HFF-Myc (cell line): ENCODE measurements around the gene DGCR2.

Source experiments
- DNase-seq: peaks from one replicate; pipeline ENCODE4 v3.0.0-alpha.2; 2011; ENCODE audit warnings: low read depth; ENCODE audit errors: extremely low read depth
- H3K4me3 ChIP-seq: replicated peaks from 2 replicates; pipeline ENCODE4 v1.5.1; 2011; ENCODE audit warnings: low read depth, mild to moderate bottlenecking, control low read depth, low read length
- CTCF ChIP-seq: IDR thresholded peaks from 2 replicates; pipeline ENCODE4 v1.5.1; 2012; ENCODE audit warnings: mild to moderate bottlenecking, low read depth, low read length, control low read depth; ENCODE audit errors: missing control alignments

The DGCR2 gene

GRCh38 chr22:19096555-19096954, 25.7 kb downstream of the DGCR2 start:
- no peak for DNase-seq
- no peak for TF ChIP-seq CTCF
- H3K4me3 ChIP-seq = no peak overlapping the region

- TF ChIP-seq CTCF = no peak
- H3K4me3 ChIP-seq = no peak overlapping the region
- DNase-seq = no peak
These were observed 27.7 kb downstream of the DGCR2 start for GRCh38 chr22:19094393-19094997.

- no peak for TF ChIP-seq CTCF
- no peak for DNase-seq
- no peak overlapping the region for H3K4me3 ChIP-seq
These were observed 29.5 kb downstream of the DGCR2 start for GRCh38 chr22:19092725-19093124.

- no peak overlapping the region for H3K4me3 ChIP-seq
- no peak for TF ChIP-seq CTCF
- DNase-seq = no peak
These were observed 31.6 kb downstream of the DGCR2 start for GRCh38 chr22:19090586-19091127.

GRCh38 chr22:19090183-19090582, 32.0 kb downstream of the DGCR2 start:
- H3K4me3 ChIP-seq = no peak overlapping the region
- TF ChIP-seq CTCF = no peak
- DNase-seq = no peak

GRCh38 chr22:19088866-19089595, 33.2 kb downstream of the DGCR2 start:
- no peak for DNase-seq
- no peak overlapping the region for H3K4me3 ChIP-seq
- no peak for TF ChIP-seq CTCF
